ENCODE measurements around the gene PAK5. TPM values are rescaled to one million over a fixed set of nuclear protein-coding genes. Genes with fewer than 3 reads are reported as not detected.

PAK5 gene
- total RNA-seq, 1 experiment from 2014 or later = not detected

DNA sequence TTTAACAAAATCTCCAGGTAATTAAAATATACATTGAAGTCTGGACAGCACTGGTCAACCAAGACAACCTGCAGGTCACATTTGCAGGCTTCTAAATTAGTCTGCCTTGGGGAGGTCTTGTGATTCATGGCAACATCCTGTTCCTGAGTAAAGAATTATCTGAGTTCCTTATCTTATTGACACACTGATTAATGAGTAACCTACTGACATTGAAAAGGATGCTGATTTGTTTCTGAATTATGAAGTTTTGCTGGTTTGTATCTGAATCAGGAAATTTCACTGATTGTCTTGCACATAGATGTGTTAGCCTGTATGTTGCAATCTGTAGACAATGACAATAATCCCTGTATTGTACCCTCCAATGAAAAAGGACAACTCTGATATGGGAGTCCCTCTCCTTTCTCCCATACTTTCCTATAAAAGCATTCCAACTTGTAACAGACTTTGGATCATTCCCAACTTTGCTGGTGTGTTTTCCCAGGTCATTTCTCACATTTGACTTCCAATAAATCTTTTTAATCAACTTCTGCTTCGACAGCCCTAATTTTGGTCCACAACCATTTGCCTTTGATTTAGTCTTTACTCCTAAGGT, 244.5 kb downstream of the PAK5 start:
- CTCF ChIA-PET = no interaction called here
- in situ Hi-C loops (cut with HindIII; ENCODE audit: low pct_unique_long_range_greater_than_20kb, low sequenced_read_pairs) = no loop called here

DNA sequence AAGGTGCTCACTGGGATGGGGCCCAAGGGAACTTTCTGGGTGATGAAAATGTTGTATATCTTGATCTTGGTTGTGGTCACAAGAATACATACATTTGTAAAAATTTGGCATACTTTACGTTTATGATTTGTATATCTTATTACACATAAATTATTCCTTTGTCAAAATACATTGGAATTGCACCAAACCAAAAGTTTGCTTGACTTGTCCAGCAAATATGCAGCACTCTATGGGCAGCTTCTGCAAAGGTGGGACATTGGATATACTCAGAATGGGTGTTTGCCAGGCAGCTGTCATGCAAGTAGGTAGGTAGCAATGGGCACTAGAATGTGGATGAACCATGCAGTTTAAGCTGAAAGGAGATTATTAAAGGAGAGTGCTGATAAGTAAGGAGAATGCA, 246.5 kb downstream of the PAK5 start:
- intact Hi-C loops (cut with micrococcal nuclease; ENCODE audit: unreplicated experiment) = no loop called here
- H3K4me3 ChIP-seq (ENCODE audit: low read depth in 2 of 2, low read length in 2 of 2) = no peak overlapping the region
- H3K4me1 ChIP-seq (ENCODE audit: control insufficient read depth, insufficient read depth, low read length) = no peaks in the 10 kb centered on the region
- CTCF ChIA-PET = interaction anchor here (0.6 kb wide), 1 partner anchor 17 kb away, joined by 6 read pairs; no protein-coding TSS in a partner anchor
- POLR2A ChIA-PET = no interaction called here
- H3K27ac ChIP-seq (ENCODE audit: low read length) = no peak overlapping the region
- H3K36me3 ChIP-seq (ENCODE audit: control insufficient read depth, insufficient read depth, low read length) = no peaks in the 10 kb centered on the region
- no peaks in the 10 kb centered on the region for H3K9me3 ChIP-seq (ENCODE audit: control insufficient read depth, insufficient read depth, low read depth, low read length)
- in situ Hi-C loops (cut with HindIII; ENCODE audit: low pct_unique_long_range_greater_than_20kb, low sequenced_read_pairs) = no loop called here
- BruUV-seq (replicated peaks) = no TSS peak
- TF ChIP-seq CTCF (IDR thresholded peaks at IDR 0.05) (no peak), POLR2AphosphoS5 (IDR thresholded peaks at IDR 0.05; ENCODE audit: low read depth, low read length) (no peak), TCF7L2 (IDR thresholded peaks at IDR 0.05; ENCODE audit: low read depth, low read length) (no peak), REST (IDR thresholded peaks at IDR 0.05; ENCODE audit: insufficient read depth in 1 of 2, low read depth in 2 of 2, low read length in 1 of 2) (no peak), SIN3A (IDR thresholded peaks at IDR 0.05; ENCODE audit: borderline replicate concordance, insufficient read depth, low read depth, low read length) (no peak)
- ATAC-seq (no peak), DNase-seq (ENCODE audit: low read depth, low spot score) (no peak)
- no peaks in the 10 kb centered on the region for H3K27me3 ChIP-seq (ENCODE audit: control insufficient read depth, insufficient read depth, low read length)

More for the DNA sequence above, 244.5 kb downstream of the PAK5 start:
- Histone ChIP-seq H3K27me3 (ENCODE audit: control insufficient read depth, insufficient read depth, low read length) (no peaks in the 10 kb centered on the region), H3K9me3 (ENCODE audit: control insufficient read depth, insufficient read depth, low read depth, low read length) (no peaks in the 10 kb centered on the region), H3K4me1 (ENCODE audit: control insufficient read depth, insufficient read depth, low read length) (no peaks in the 10 kb centered on the region), H3K27ac (ENCODE audit: low read length) (no peak overlapping the region), H3K4me3 (ENCODE audit: low read depth in 2 of 2, low read length in 2 of 2) (no peak overlapping the region), H3K36me3 (ENCODE audit: control insufficient read depth, insufficient read depth, low read length) (no peaks in the 10 kb centered on the region)
- ATAC-seq (no peak), DNase-seq (ENCODE audit: low read depth, low spot score) (no peak)
- BruUV-seq (replicated peaks) = no TSS peak
- POLR2A ChIA-PET = no interaction called here
- TF ChIP-seq POLR2AphosphoS5 (IDR thresholded peaks at IDR 0.05; ENCODE audit: low read depth, low read length) (no peak), TCF7L2 (IDR thresholded peaks at IDR 0.05; ENCODE audit: low read depth, low read length) (no peak), SIN3A (IDR thresholded peaks at IDR 0.05; ENCODE audit: borderline replicate concordance, insufficient read depth, low read depth, low read length) (no peak), REST (IDR thresholded peaks at IDR 0.05; ENCODE audit: insufficient read depth in 1 of 2, low read depth in 2 of 2, low read length in 1 of 2) (no peak), CTCF (IDR thresholded peaks at IDR 0.05) (no peak)
- intact Hi-C loops (cut with micrococcal nuclease; ENCODE audit: unreplicated experiment) = no loop called here

All from Panc1 (cell line).